Measurements from ENCODE around the gene EPHB2.
A peak's percentile ranks its signal among the peaks of the same experiment; 100 is the strongest.
"Not testable (repeated sequence)": the region's sequence is repeated elsewhere in the genome, so short reads cannot be mapped to it uniquely, and the experiment has no call there.

EPHB2 gene

GRCh38 chr1:22841860-22842281, 131.2 kb downstream of the EPHB2 start:
- DNase-seq, result no peak

GRCh38 chr1:22843441-22844183, 133.0 kb downstream of the EPHB2 start:
- DNase-seq, result not testable (repeated sequence)

- no peak for DNase-seq
Measured at GRCh38 chr1:22844621-22845020, 134.0 kb downstream of the EPHB2 start.

DNA sequence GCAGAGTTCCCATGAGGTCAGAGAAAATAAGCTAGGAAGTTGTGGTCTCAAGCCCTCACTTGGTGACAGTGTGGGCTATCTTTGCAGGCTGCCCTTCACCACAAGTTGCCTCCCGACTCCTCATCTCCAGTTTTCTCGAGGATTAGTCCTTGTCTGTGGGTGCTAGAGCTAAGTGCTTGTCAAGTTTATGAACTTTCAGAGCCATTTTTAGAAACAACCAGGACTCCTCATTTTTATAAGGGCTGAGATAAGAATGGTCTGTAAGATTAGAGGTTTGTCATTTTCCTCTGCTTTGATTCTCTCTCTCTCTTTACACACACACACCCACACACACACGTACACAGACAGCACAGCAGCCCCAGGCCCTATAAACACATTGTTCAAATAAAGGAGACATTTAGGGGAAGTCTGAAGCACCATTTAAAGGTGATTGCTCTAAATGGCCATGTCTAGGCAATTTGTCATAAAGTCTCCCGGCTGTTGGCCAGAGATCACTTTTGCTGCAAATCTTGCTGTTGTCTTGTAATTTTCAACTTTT, 134.8 kb downstream of the EPHB2 start:
- DNase-seq, result no peak

DNA sequence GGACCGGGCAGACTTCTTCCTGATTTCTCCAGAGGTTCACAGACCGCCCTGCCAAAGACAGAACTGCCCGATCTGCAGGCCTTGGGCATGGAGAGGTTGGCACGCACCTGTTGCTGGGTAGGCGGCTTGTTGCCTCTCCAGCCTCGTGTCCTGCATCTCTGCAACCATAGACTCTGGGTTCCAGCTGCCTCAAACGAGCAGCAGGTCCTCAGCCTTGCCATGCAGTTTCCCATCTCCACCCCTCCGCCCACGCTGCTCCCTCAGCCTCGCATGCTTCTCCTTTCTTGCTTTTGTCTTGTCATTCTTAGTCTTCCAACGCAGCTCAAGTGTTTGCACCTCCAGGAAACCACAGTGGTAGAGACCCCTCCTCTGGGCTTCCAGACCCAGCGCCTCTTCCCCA, 135.8 kb downstream of the EPHB2 start:
- no peak for DNase-seq

GRCh38 chr1:22847249-22847648, 136.6 kb downstream of the EPHB2 start:
- DNase-seq, result no peak

GRCh38 chr1:22847709-22848108, 137.1 kb downstream of the EPHB2 start:
- no peak for DNase-seq

- no peak for DNase-seq
Measured at GRCh38 chr1:22848405-22848804, 137.8 kb downstream of the EPHB2 start.

GRCh38 chr1:22849770-22850169, 139.1 kb downstream of the EPHB2 start:
- no peak for DNase-seq

GRCh38 chr1:22850281-22850680, 139.6 kb downstream of the EPHB2 start:
- DNase-seq, result no peak

GRCh38 chr1:22850681-22851080, 140.0 kb downstream of the EPHB2 start:
- no peak for DNase-seq

DNA sequence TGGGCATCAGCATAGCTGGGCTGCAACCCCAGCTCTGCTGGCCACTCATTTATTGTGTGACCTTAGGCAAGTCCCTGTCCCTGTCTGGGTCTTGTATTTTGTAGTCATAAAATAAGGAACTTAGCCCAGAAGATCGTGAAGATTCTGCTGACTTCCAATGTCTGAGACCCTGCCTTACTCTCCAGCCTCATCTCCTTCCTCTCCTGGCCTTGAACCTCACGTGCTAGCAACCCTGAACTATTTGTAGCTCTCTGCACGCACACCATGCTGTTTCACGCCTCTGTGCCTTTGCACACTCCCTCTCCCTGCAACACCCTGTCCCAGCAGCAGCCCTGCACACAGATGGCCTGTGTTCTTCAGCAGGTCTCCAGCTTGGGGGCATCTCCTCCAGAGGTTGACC, 140.9 kb downstream of the EPHB2 start:
- no peak for DNase-seq

DNA sequence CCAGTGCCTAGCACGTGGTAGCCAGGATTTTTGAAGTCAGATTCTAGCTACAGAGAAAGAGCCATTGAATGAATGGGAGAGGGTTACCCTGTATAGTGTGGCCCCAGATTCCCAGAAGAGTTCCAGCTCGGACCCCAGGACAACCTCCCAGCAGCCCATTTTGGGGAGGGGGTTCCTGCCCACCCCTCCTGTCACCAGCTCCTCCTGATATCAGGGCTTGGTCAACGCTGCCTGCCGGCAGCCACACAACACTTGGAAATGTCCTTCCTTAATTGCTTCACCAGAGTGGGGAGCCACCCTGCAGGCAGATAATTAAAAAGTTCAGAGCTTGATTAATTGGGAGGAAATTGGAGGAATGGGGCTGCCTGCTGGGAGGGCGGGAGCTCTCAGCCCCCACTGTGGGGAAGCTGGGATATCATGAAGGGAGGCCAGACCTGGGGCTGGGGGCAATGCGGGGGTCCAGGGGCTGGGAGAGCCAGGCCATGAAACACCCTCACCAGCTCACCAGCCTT, 141.6 kb downstream of the EPHB2 start:
- no peak for DNase-seq

GRCh38 chr1:22853651-22854185, 143.1 kb downstream of the EPHB2 start:
- DNase-seq, result no peak

DNA sequence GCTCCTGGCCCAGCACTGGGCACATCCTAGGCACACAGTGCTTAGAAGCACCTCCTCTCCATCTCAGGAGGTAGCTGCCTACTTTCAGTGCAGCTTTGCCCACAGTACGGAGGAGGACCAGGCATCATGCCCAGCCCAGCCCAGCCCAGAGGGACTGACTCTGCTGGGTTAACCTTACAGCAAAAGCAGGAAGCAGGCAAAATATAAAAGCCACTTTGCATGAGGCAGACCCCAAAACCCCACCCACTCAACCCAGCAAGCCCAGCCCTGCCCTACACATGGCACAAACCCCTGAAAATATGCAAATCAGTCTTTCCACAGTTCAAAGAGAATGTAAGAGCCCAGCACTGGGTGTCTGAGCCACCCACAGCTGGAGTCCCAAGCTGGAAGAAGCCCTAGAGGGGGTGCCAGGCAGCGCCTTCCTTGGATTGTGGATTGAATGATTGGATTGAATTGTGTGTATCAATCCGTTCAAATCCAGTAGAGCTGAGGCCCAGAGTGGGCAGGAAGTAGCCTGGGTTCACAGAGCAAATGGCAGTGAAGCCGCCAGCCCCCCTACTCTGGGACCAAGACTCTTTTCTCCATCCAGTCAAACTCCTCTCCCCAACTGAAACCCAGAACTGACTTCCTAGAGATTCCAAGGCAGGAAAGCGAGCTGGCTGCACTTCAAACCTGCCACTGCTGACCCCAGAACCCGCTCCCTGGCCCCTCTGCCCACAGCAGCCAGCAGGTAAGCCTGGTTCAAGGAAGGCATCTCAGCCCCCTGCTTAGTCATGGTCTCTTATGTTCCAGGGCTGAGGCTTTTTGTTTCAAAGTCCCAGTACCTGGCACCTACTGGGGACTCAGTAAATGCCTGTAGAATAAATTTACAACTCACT, 144.3 kb downstream of the EPHB2 start:
- DNase-seq, result no peak

DNA sequence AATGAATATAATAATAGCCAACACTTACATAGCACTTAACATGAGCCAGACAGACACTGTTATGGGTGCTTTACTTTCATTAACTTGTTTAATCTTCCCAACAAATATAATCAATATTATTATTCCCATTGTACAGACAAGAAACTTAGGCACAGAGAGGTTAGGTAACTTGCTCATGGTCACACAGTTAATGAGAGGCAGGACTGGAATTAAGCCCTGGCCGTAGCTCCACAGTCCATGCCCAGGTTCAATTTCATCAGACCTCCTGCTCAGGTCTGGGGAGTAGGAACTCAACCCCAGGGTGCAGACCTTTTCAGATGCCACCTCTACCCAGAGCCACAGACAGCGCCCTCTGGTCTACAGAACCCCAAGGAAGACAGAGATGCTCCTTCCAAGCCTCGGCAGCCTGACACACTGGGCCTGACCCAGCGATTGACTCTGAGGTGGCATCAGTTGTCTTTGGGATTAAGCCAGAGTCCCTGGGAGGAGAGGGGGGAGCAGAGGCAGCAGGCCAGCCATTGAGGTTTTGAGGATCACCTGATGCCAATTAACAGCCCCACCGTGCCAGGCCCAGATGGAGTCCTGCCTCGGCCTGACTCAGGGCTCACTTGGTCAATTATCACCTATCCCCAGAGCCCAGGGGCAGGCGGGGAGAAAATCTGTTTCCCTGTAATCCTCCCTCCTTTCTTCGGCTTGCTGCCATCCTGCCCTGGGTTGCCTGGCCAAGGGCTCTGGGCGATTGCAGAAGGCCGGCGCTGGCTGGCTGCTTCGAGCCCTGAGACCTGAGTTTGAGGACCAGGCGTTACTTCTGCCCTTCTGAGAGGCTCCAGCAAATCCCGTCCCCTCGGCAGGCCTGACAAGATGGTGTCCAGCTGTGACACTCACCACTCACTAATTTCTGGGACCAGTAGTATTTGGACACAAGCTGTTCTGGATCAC, 145.3 kb downstream of the EPHB2 start:
- DNase-seq, result no peak

GRCh38 chr1:22857661-22858060, 147.0 kb downstream of the EPHB2 start:
- no peak for DNase-seq

GRCh38 chr1:22860414-22860800, 149.8 kb downstream of the EPHB2 start:
- DNase-seq, result no peak

GRCh38 chr1:22860883-22861385, 150.3 kb downstream of the EPHB2 start:
- no peak for DNase-seq

- DNase-seq, result peak; percentile 57
Measured at GRCh38 chr1:22861764-22862440, 151.3 kb downstream of the EPHB2 start.

DNA sequence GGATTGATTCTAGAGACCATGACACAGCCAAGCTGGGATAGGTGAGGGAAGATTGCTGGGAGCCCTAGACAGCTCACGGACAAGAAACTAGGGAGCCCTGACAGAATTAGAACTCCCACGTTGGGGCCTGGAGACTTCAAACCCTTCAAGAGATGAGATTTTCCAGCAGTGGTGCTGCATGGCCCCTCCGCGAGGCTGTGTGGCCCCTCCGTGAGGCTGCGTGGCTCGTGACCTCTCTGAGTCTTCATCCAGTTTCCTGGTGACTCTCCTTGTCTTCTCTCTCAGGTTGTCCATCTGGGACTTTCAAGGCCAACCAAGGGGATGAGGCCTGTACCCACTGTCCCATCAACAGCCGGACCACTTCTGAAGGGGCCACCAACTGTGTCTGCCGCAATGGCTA, 152.1 kb downstream of the EPHB2 start:
- no peak for DNase-seq
